Omental fat pad (tissue), 4 donors: ENCODE data around the gene PCDHGA7. TPM values are rescaled to one million over a fixed set of nuclear protein-coding genes. Genes with fewer than 3 reads are reported as not detected.
"Not testable (repeated sequence)": the region's sequence is repeated elsewhere in the genome, so short reads cannot be mapped to it uniquely, and the experiment has no call there.

Experiments
- ATAC-seq: fragments of 150-250 bp; one replicate; pipeline ENCODE4 v1.9.1; 2016; ENCODE audit warnings: mild to moderate bottlenecking, moderate library complexity; ENCODE audit not compliant: low FRiP score
- DNase-seq: peaks from one replicate; pipeline ENCODE4 v3.0.0-alpha.2; 2019; ENCODE audit warnings: low spot score
- total RNA-seq, 4 donors: library from RNA; depleted of rRNA; stranded (reverse); fragments of >200 nt; gene quantifications; one replicate each; pipeline ENCODE4 v1.1.0, GENCODE V29; 2016
- TF ChIP-seq, protein P1 (sequence below), 3 donors: fragments of 450-650 bp; IDR thresholded peaks; one replicate each; pipeline ENCODE4 v1.5.1; 2016 to 2017; ENCODE audit warnings: antibody characterized with exemption in 3 of 3, mild to moderate bottlenecking in 3 of 3, moderate library complexity in 2 of 3

Gene PCDHGA7
- total RNA-seq, 4 donors from 2014 or later: 1.1 to 9.0 (median 3.6) TPM

DNA sequence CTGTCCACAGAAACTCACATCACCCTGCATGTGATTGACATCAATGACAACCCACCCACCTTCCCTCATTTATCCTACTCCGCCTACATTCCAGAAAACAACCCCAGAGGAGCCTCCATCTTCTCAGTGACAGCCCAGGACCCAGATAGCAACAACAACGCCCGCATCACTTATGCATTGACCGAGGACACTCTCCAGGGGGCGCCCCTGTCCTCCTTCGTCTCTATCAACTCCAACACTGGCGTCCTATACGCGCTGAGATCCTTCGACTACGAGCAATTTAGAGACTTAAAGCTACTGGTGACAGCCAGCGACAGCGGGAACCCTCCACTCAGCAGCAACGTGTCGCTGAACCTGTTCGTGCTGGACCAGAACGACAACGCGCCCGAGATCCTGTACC, 37.2 kb upstream of the PCDHGA7 start:
- DNase-seq: no peak
- no peak for ATAC-seq
- TF ChIP-seq, protein P1, sequence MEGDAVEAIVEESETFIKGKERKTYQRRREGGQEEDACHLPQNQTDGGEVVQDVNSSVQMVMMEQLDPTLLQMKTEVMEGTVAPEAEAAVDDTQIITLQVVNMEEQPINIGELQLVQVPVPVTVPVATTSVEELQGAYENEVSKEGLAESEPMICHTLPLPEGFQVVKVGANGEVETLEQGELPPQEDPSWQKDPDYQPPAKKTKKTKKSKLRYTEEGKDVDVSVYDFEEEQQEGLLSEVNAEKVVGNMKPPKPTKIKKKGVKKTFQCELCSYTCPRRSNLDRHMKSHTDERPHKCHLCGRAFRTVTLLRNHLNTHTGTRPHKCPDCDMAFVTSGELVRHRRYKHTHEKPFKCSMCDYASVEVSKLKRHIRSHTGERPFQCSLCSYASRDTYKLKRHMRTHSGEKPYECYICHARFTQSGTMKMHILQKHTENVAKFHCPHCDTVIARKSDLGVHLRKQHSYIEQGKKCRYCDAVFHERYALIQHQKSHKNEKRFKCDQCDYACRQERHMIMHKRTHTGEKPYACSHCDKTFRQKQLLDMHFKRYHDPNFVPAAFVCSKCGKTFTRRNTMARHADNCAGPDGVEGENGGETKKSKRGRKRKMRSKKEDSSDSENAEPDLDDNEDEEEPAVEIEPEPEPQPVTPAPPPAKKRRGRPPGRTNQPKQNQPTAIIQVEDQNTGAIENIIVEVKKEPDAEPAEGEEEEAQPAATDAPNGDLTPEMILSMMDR (IDR thresholded peaks at IDR 0.05): no peak

GRCh38 chr5:141346017-141346416, 36.5 kb upstream of the PCDHGA7 start:
- not testable (repeated sequence) for ATAC-seq, DNase-seq

DNA sequence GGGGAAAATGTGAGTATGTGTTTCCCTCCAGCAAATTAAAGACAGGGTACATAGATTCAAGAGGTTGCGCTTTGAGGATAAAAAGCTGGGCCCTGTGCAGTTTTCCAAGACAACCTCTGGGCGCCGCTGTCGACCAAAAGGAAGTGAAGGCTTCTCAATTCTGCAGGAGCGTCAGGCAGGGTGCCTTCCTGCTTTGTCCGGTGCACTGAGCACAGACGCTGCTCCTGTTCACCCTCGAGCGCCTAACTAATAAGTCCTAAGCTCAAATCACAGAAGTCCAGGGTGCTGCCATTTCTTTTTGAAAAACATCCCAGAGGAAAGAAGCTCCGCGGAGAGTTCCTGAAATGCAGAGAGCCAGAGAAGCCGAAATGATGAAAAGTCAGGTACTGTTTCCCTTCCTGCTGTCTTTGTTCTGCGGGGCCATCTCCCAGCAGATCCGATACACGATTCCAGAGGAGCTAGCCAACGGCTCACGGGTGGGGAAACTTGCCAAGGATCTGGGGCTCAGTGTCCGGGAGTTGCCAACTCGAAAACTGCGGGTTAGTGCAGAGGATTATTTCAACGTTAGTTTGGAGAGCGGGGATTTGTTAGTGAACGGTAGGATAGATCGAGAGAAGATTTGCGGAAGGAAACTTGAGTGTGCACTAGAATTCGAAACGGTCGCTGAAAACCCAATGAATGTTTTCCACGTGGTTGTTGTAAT, 32.5 kb upstream of the PCDHGA7 start, which contains the start of gene PCDHGB1:
Gene PCDHGB1, plus strand, starts transcription at position 183 of the 703 bp plus-strand sequence. Its CDS starts 162 bp downstream, at position 345.
- no peak for DNase-seq
- TF ChIP-seq, protein P1 (IDR thresholded peaks at IDR 0.05): no peak
- ATAC-seq: no peak

GRCh38 chr5:141351591-141351990, 31.0 kb upstream of the PCDHGA7 start:
- DNase-seq: no peak
- no peak for ATAC-seq
- TF ChIP-seq, protein P1 (IDR thresholded peaks at IDR 0.05): no peak

DNA sequence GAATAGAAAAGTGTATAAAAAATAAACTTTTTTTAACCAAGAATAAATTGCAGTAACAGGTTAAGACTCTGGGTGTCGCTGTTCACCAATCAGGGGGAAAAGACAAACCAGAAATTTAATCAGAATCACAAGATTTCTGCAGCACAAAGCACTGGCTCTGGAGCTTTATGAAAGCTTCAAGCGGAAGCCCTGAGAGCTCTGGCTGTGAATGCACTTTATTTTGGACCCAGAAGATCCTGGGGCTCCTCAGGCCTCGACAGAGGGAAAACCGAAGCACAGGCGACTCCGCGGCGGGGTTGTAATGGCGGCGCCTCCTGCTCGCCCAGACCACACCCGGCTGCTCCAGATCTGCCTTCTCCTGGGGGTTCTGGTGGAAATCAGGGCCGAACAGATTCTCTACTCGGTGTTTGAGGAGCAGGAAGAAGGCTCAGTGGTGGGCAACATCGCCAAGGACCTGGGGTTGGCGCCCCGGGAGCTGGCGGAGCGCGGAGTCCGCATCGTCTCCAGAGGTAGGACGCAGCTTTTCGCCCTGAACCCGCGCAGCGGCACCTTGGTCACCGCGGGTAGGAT, 27.6 kb upstream of the PCDHGA7 start, which contains the start of gene PCDHGA4:
Gene PCDHGA4, plus strand, starts transcription at position 122 of the 570 bp plus-strand sequence. Its CDS starts 87 bp downstream, at position 209.
- ATAC-seq (no peak), DNase-seq (no peak)
- TF ChIP-seq, protein P1 (IDR thresholded peaks at IDR 0.05): no peak

DNA sequence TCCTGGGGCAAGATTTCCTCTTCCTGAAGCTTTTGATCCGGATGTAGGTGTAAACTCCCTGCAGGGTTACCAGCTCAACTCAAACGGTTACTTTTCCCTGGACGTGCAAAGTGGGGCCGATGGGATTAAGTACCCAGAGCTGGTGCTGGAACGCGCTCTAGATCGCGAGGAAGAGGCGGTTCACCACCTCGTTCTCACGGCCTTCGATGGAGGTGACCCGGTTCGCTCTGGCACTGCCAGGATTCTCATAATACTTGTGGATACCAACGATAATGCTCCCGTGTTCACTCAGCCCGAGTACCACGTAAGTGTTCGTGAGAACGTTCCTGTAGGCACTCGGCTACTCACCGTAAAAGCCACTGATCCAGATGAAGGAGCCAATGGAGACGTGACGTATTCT, 26.9 kb upstream of the PCDHGA7 start:
- TF ChIP-seq, protein P1 (IDR thresholded peaks at IDR 0.05): no peak
- no peak for DNase-seq

DNA sequence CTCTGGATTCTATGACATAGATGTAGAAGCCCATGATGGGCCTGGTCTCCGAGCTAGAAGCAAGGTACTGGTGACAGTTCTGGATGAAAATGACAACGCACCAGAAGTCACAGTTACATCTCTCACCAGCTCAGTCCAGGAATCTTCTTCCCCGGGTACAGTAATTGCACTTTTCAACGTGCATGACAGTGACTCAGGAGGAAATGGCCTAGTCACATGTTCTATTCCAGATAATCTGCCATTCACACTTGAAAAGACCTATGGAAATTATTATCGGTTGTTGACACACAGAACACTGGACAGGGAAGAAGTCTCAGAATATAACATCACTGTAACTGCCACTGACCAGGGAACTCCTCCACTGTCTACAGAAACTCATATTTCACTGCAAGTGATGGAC, 26.4 kb upstream of the PCDHGA7 start:
- TF ChIP-seq, protein P1 (IDR thresholded peaks at IDR 0.05): no peak
- DNase-seq (no peak), ATAC-seq (no peak)

More for the DNA sequence above, 26.9 kb upstream of the PCDHGA7 start:
- no peak for ATAC-seq
